MG63 (cell line): ENCODE measurements around the gene TMPRSS6. TPM values are rescaled to one million over a fixed set of nuclear protein-coding genes. Genes with fewer than 3 reads are reported as not detected.

ENCODE experiments used
- DNase-seq: peaks from one replicate; pipeline ENCODE4 v3.0.0-alpha.2; 2020
- H3K27me3 ChIP-seq: fragments of 250-450 bp; sonication (Bioruptor Pico); 2 replicates; pipeline ENCODE4 v1.5.1; 2020; ENCODE audit warnings: mild to moderate bottlenecking, moderate library complexity
- H3K36me3 ChIP-seq: fragments of 250-450 bp; sonication (Bioruptor Pico); 2 replicates; pipeline ENCODE4 v1.5.1; 2020; ENCODE audit warnings: mild to moderate bottlenecking, moderate library complexity
- H3K4me3 ChIP-seq: fragments of 250-450 bp; sonication (Bioruptor Pico); 2 replicates; pipeline ENCODE4 v1.5.1; 2020; ENCODE audit warnings: mild to moderate bottlenecking, moderate library complexity
- H3K9me3 ChIP-seq: fragments of 250-450 bp; sonication (Bioruptor Pico); 2 replicates; pipeline ENCODE4 v1.5.1; 2020; ENCODE audit warnings: mild to moderate bottlenecking, moderate library complexity
- total RNA-seq: library from RNA; depleted of rRNA; stranded (reverse); fragments of >200 nt; shearing (Covaris generic); gene quantifications from 2 replicates; pipeline ENCODE4 v1.2.3, GENCODE V29; 2014; ENCODE audit warnings: low replicate concordance

Gene TMPRSS6
- total RNA-seq, 1 experiment from 2014 or later, result not detected

DNA sequence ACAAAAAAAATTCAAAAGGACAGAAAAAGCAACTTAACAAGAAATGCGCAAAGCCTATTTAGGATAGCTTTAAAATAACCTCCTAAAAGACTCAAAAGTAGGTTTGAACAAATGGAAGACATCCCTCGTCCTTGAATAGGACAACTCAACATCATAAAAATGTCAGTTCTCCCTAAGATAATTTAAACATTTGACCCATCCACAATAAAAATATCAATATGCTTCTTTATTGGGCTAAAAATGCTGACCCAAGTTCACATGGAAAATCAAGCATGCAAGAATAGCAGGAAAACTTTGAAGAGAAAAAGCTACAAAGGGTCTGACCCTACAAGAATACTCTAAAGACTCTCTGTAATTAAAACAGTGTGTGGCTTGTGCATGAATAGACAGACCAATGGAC lies 70.0 kb downstream of the TMPRSS6 start:
- DNase-seq, result no peak
- no peaks in the 10 kb centered on the region for H3K9me3 ChIP-seq
- no peaks in the 10 kb centered on the region for H3K36me3 ChIP-seq
- no peak overlapping the region for H3K4me3 ChIP-seq
- H3K27me3 ChIP-seq, result no peaks in the 10 kb centered on the region

DNA sequence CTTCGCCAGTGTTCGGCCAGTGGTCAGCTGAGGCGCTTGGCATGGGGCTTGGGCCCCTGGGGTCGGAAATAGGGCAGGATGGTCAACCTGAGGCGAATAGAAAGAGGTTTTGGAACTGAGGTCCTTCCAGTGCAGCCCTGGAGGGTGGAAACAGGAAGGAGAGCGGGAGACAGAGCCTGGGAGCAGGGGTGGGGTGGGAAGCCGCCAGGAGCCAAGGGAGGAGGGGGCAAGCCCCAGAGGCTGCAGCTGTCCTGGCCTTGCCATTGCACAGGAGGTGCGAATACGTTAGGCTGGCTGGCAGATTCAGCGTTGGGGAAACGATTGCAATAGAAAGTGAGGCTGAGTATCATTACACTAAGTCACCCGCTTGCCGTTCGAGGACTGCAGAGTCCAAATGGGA lies 71.8 kb downstream of the TMPRSS6 start:
- DNase-seq, result no peak
- Histone ChIP-seq H3K27me3 (no peaks in the 10 kb centered on the region), H3K36me3 (no peaks in the 10 kb centered on the region), H3K4me3 (no peak overlapping the region), H3K9me3 (no peaks in the 10 kb centered on the region)

DNA sequence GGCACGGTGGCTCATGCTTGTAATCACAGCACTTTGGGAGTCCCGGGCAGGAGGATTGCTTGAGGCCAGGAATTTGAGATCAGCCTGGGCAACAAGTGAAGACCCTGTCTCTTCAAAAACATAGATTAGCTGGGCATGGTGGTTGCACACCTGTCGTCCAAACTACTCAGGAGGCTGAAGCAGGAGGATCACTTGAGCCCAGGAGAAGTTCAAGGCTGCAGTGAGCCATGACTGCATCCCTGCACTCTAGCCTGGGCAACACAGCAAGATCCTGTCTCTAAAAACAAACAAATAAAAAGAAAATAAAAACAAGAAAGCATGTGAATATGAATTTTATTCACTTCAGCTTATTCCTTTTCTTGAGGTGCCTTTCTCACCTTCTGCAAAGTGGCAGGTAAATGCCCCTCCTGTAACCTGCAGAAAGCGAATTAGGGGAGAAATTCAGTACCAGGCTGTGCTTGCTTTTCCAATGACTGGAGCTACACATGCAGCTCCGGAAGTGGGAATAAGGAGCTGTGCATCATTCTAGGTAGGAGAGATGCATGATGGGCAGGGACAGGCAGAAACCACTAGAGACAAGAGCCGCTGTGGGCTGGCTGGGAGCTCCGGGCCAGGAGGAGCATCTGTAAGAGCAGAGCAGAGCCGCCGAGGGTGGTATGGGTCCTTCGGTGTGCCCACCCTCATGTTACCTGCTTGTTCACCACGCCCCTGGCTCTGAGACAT lies 72.7 kb downstream of the TMPRSS6 start:
- H3K36me3 ChIP-seq, result no peaks in the 10 kb centered on the region
- no peak overlapping the region for H3K4me3 ChIP-seq
- no peak for DNase-seq
- H3K9me3 ChIP-seq, result no peaks in the 10 kb centered on the region
- no peaks in the 10 kb centered on the region for H3K27me3 ChIP-seq

DNA sequence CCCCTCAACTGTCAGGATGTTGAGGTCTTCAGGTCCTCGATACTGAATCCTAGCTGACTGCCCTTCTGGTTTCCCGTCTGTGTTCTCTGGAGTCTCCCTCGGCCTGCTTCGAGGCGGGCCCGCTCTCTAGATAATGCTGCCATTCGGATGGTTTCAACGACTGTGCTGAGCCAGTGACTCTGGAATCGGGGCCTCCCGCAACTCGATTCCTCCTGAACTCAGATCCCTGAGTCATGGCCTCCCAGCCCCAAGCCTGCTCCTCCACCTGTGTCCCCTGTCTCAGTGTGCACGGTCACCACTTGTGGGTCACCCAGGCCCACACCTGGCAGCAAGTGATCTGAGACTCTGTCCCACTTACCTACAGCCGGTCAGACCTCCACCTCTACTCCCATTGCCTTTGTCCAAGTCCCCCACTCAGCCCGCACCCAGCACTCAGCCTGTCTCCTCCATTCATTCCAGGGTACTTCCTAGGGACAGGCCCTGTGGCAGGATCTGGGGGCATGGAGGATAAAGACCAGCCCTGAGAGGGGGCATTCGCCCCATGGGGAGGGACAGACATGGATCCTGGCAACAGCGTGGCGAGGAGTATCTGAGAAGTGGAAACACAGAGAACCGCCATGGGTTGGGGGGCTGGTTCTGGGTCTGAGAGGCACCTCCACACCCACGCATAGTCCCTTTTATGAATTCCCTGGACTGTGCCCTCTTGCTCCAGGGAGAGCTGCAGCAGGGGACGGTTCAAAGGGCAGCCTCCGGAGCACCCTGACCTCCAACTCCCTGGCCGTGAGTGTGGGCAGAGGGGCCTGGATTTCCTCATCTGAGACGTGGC lies 75.7 kb downstream of the TMPRSS6 start:
- Histone ChIP-seq H3K36me3 (no peaks in the 10 kb centered on the region; the same call in 1 of the 2 replicates), H3K4me3 (no peak overlapping the region), H3K9me3 (no peaks in the 10 kb centered on the region), H3K27me3 (no peaks in the 10 kb centered on the region)
- no peak for DNase-seq

DNA sequence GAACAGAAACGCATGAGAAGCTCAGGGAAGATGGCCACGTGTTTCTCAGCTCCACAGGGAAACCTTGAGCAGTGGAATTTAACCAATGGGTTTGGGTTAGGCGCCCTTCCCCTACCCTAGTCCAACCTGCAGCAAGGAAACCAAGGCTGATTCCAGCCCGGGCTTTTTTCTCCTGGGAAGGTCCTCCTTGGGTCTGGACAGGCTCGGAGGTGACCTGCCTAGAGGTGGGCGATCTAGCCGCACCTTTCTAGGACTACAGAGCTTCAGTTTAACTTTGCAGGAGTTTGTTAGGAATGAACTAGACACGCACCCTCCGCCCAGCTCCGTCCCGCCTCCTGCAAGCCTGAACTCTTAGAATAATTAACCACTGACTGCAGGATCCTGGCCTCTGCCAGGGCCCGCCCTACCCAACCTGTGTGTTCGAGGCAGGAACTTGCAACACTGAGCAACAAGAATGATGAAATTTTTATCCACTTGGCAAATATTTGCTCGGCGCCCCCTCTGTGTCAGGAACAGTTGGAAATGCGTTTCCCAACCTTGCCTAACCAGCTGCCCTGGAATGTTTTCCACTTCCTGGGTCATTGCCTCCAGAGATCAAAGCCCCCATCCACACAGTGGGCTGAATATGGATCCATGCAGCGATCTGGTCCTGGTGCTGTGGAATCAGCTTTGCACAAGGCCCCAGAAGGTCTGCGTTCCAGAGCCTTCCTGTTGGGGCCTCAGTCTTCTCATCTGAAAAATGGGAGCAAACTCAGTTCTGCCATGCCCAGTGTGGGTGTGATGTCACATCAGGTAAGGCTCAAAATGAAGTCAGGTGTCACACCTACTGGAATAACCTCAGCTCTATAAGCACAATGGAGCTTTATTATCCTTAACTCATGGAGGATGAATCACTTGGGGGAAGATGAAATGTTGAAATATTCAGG lies 76.7 kb downstream of the TMPRSS6 start:
- peak; percentile 26 for DNase-seq
- no peaks in the 10 kb centered on the region for H3K27me3 ChIP-seq
- no peaks in the 10 kb centered on the region; the same call in 1 of the 2 replicates for H3K36me3 ChIP-seq

DNA sequence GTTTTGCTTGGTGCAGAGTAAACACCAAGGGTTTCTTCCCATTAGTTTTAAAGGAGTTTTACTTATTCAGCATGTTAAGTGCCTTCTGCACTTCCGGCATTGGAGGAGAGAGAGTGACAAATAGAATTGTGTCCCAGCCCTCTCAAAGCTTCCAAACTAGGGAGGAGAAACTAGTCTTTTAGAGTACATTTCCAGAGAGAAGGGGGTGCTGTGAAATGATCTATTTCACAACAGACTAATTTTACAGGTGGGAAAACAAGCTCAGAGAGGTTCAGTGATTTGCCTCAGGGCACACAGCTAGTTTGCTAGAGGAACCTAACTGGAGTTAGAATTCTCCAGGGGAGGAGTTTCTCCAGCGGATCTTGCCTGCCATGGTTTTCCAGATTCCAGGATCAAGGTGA lies 77.4 kb downstream of the TMPRSS6 start:
- no peaks in the 10 kb centered on the region for H3K9me3 ChIP-seq

More for the DNA sequence above, 76.7 kb downstream of the TMPRSS6 start:
- H3K9me3 ChIP-seq, result no peaks in the 10 kb centered on the region
- H3K4me3 ChIP-seq, result no peak overlapping the region

DNA sequence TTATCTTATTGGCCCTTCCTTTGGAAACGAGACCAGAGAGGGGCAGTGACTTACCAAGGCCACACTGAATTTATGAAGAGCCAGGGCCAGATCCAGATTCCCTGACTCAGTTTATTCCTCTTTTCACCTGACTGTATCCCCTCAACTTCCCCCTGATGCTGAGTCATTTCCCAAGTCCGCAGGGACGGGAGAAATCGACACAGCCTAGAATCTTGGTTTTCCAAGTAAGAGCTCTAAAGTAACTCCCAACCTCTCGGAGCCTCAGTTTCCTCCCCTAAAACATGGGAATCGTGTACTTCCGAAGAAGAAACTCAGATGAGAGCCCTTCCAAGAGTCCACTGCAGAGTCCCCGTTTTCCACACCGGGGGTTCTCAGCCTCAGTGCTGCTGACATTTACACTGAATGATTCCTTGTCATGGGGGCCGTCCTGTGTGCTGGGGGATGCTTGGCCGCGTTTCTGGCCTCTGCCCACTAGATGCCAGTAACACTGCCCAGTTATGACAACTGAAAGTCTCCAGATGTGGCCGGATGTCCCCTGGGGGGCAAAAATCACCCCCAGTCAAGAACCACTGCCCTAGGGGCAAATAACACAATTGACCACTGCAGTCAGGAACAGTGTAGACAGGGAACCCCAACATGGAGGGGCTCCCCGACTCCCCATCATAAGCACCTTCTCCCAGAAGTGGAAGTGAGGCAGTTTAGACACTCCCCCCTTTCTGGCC lies 78.8 kb downstream of the TMPRSS6 start:
- no peak for DNase-seq
- H3K36me3 ChIP-seq, result peaks cover 3% of the 10 kb centered on the region
- no peaks in the 10 kb centered on the region for H3K9me3 ChIP-seq
- H3K4me3 ChIP-seq, result no peak overlapping the region
- H3K27me3 ChIP-seq, result no peaks in the 10 kb centered on the region

More for the DNA sequence above, 77.4 kb downstream of the TMPRSS6 start:
- no peak for DNase-seq
- peaks cover 2% of the 10 kb centered on the region for H3K36me3 ChIP-seq
- H3K27me3 ChIP-seq, result no peaks in the 10 kb centered on the region
- no peak overlapping the region for H3K4me3 ChIP-seq

DNA sequence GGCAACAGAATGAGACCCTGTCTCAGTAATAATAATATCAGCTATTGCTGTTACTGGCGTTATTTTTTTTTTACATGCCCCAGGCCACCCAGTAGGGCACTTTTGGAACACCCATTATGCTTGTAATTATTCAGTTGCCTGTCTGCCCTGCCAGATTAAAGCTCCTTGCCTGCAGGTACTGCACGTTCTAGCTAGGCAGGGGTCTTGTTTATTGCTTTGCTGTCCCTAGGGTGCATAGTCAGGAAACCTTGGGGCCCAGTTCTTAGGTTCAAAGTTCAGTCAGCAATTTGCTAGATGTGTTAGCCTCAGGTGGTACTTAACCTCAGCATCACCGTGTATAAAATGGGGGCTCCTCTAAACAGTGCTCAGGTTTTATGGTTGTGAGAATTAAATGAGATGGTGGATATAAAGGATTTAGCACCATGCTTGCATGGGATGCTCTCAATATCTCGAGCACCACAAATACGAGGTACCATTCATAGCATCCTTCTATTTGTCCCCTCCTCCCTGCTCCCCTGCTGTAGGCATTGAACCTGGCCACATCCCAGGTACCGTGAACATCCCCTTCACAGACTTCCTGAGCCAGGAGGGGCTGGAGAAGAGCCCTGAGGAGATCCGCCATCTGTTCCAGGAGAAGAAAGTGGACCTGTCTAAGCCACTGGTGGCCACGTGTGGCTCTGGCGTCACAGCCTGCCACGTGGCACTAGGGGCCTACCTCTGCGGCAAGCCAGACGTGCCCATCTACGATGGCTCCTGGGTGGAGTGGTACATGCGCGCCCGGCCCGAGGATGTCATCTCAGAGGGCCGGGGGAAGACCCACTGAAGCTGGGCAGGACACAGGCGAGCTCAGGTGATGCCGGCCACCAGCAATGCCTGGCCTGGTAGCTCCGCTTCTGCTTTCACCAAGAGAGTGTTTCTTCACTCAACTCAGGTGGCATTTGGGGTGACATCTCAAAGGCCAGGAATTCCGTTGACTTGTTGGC lies 80.5 kb downstream of the TMPRSS6 start:
- Histone ChIP-seq H3K4me3 (no peak overlapping the region), H3K36me3 (peaks cover 14% of the 10 kb centered on the region), H3K27me3 (no peaks in the 10 kb centered on the region), H3K9me3 (no peaks in the 10 kb centered on the region)
- no peak for DNase-seq

DNA sequence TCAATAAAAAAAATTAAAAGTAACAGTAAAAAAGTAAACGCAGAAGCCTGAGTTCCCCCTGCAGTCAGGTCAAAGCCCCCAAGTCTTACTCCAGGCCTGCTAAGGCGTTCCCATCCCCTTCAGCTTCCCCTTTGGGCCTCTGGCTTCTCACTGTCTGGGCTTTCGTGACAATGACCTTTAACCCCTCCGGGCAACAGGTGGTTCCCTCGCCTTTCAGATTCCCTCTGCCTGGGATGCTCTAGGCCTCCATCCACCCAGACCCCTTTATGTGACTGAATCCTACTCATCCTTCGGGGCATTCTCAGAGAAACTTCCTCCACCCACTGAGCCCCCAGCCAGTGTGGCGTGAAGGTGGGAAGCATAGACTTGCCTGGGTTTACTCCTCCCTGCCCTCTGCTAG lies 82.0 kb downstream of the TMPRSS6 start:
- Histone ChIP-seq H3K9me3 (no peaks in the 10 kb centered on the region), H3K36me3 (peaks cover 14% of the 10 kb centered on the region), H3K27me3 (no peaks in the 10 kb centered on the region), H3K4me3 (no peak overlapping the region)
- no peak for DNase-seq

DNA sequence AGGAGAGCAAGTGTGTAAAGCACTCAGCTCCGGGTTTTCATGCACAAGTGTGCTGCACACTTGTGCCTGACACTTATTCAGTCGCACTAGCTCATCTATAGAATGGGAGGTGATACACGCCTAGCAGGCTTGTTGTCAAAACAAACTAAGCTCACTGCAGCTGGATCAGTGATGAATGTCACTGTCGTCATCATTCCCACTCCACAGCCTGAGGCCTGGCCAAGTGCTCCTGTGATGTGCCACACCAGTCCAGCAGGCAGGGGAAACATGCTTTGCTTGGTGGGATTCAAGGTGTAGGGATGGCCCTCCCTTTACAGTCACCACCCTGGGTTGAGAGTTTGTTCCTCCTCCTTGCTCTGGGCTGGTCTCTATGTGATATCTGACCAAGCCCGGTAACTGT lies 83.2 kb downstream of the TMPRSS6 start:
- no peaks in the 10 kb centered on the region for H3K27me3 ChIP-seq
- H3K9me3 ChIP-seq, result no peaks in the 10 kb centered on the region
- no peak for DNase-seq
- H3K36me3 ChIP-seq, result peaks cover 14% of the 10 kb centered on the region
- H3K4me3 ChIP-seq, result no peak overlapping the region

DNA sequence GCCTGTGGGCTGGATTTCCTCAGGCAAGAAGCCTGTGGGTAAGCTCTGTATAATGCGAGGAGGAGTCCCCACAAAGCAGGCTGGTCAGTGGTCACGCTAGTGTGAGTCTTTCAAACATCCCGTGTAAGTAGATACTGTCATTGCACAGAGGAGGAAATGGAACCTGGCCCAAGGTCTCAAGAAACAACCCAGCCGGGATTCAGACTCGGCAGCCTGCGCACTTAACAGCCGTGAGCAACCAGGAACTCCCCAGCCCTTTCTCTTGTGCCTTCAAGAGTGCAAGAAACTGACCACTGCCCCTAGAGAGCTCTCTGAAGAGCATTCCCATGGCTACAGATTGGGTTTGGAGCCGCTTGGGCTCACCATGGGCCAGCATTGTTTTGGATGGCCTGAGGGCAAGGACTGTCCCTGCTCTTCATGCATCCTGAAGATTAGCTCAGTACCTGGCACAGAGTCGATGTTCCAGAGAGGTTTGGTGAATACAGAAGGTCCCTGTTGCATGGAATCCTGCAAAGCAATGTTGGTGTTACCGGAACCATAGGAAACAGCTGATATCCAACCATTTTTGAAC lies 83.9 kb downstream of the TMPRSS6 start:
- H3K9me3 ChIP-seq, result no peaks in the 10 kb centered on the region
- no peak overlapping the region for H3K4me3 ChIP-seq
- no peak for DNase-seq
- H3K27me3 ChIP-seq, result no peaks in the 10 kb centered on the region
- H3K36me3 ChIP-seq, result peaks cover 14% of the 10 kb centered on the region

DNA sequence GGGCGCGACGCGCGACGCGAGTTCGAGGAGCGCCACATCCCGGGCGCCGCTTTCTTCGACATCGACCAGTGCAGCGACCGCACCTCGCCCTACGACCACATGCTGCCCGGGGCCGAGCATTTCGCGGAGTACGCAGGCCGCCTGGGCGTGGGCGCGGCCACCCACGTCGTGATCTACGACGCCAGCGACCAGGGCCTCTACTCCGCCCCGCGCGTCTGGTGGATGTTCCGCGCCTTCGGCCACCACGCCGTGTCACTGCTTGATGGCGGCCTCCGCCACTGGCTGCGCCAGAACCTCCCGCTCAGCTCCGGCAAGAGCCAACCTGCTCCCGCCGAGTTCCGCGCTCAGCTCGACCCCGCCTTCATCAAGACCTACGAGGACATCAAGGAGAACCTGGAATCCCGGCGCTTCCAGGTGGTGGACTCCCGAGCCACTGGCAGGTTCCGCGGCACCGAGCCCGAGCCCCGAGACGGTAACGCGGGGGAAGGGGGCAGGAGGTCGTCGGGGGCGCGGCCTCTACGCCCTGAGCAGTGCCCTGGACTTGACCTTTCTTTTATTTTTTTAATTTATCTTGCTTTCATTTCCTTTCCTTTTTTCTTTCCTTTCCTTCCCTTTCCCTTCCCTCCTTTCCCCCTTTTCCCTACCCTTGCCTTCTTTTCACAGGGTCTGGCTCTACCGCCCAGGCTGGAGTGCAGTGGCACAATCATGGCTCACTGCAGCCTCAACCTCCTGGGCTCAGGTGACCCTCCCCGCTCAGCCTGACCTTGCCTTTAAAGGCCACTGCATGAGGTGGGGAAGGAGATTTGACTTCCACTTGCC lies 85.0 kb downstream of the TMPRSS6 start:
- H3K36me3 ChIP-seq, result peaks cover 14% of the 10 kb centered on the region
- no peaks in the 10 kb centered on the region for H3K9me3 ChIP-seq
- no peak for DNase-seq
- H3K4me3 ChIP-seq, result no peak overlapping the region
- no peaks in the 10 kb centered on the region for H3K27me3 ChIP-seq

DNA sequence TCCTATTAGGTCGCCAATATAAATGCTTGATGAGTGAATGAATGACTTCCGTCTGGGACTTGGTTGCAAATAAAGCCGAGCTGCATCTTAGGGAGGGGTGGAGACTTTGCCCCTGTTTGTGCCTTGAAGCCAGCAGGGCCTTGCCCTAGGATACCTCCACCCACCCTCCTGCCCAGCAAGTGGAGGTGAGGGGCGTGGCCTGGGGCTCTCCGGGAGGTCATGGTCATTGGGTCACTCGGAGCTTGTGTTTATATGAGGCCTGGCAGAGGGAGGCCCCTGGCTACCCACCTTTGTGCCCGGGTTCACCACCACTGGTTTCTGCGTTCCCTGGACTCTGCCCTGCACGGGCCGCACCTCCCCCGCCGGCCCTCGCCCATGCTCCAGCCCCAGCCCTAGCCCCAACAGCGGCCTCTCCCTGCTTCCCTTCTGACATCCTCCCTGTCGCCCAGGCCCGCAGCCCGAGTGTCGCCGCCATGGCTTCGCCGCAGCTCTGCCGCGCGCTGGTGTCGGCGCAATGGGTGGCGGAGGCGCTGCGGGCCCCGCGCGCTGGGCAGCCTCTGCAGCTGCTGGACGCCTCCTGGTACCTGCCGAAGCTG lies 85.7 kb downstream of the TMPRSS6 start:
- H3K27me3 ChIP-seq, result no peaks in the 10 kb centered on the region
- H3K4me3 ChIP-seq, result no peak overlapping the region
- DNase-seq, result no peak
- H3K36me3 ChIP-seq, result peaks cover 14% of the 10 kb centered on the region
- H3K9me3 ChIP-seq, result no peaks in the 10 kb centered on the region
